ENCODE data around the gene SLC34A3.

Gene SLC34A3

DNA sequence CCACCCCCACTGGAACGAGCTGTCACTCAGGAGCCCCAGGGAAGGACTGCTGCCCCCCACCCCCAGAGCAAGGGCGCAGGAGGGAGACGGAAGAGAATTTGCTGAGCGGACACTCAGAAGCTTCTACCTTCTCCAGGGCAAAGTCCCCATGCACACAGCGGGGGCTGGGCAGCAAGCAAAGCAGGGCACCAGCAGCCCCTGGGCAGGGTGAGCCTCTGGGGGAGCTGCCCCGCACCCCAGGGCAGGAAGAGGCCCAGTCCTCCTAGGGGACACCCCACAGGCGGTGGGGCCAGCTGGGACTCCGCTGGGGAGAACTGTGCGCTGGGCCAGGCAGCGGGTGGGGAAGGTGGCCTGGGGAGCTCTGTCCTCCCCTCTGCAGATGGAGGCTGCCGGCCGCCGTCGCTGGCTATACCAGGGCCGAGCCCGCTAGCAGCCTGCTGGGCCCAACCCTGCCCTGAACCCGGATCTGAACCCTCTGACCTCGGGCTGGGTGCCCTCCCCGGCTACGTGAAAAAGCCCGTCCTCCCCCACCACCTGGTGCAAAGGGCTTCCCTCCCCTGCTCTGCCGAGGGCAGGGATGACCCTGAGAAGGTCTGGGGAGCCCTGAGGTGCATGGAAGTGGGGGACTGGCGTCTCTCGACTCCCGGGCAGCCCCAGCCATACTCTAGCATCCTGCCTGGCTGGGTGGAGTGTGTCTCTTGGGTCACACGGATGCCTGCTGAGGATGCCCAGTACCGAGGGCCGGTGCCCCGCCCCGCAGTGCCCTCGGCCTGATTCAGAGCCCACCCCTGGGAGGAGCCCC, 597 bp upstream of the SLC34A3 start:
- H3K36me3 ChIP-seq (ENCODE audit: control insufficient read depth in 1 of 2, insufficient read depth in 2 of 2, low read length in 2 of 2): no peaks in the 10 kb centered on the region
- no peaks in the 10 kb centered on the region for H3K9me3 ChIP-seq (ENCODE audit: control insufficient read depth in 1 of 2, low read length in 2 of 2)
- no peak overlapping the region for H3K4me3 ChIP-seq (ENCODE audit: low read depth in 1 of 2, low read length in 2 of 2)
- H3K4me1 ChIP-seq (ENCODE audit: control insufficient read depth in 1 of 2, insufficient read depth in 2 of 2, low read length in 2 of 2): peaks cover 30 to 46% of the 10 kb centered on the region in 2 donors
- H3K9ac ChIP-seq (ENCODE audit: low read depth in 1 of 2, low read length in 2 of 2): no peak overlapping the region
- peak overlapping the region; percentile 3 for H3K27ac ChIP-seq (ENCODE audit: low read depth, low read length)
- H3K27me3 ChIP-seq (ENCODE audit: control insufficient read depth in 1 of 2, insufficient read depth in 2 of 2, low read length in 2 of 2): peaks cover 21 to 37% of the 10 kb centered on the region in 2 donors

DNA sequence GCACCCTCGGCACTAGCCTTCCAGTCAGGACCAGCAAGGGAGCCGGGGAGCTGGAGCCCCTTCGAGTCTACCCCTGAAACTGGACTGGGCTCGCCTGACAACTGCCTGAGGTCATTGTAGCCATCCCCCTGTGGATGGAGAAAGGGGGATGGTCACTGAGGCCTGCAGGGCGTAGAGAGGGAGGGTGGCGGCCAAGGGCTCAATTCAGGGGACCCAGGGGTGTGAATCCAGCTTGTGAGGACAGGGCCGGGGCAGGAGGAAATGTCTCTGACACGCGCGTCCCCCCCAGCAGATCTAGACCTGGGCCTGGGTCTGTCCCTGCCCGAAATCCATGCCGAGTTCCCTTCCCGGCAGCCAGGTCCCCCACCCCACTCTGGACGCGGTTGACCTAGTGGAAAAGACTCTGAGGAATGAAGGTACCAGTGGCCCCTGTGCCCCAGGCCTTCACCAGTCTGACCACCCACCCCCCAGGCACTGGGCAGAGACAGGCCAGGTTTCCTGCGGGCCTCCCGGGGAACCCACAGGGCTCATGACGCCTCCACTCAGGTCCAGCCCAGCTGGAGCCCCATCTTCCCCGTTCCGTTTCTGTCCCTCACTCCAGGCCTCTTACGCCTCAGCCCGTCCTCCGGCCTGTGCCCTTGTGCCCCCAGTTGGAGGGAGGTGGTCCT, 805 bp downstream of the SLC34A3 start:
- Histone ChIP-seq H3K27me3 (ENCODE audit: control insufficient read depth in 1 of 2, insufficient read depth in 2 of 2, low read length in 2 of 2) (peaks cover 21 to 39% of the 10 kb centered on the region in 2 donors), H3K27ac (ENCODE audit: low read depth, low read length) (no peak overlapping the region), H3K9me3 (ENCODE audit: control insufficient read depth in 1 of 2, low read length in 2 of 2) (no peaks in the 10 kb centered on the region), H3K9ac (ENCODE audit: low read depth in 1 of 2, low read length in 2 of 2) (no peak overlapping the region), H3K36me3 (ENCODE audit: control insufficient read depth in 1 of 2, insufficient read depth in 2 of 2, low read length in 2 of 2) (no peaks in the 10 kb centered on the region), H3K4me1 (ENCODE audit: control insufficient read depth in 1 of 2, insufficient read depth in 2 of 2, low read length in 2 of 2) (peaks cover 36 to 54% of the 10 kb centered on the region in 2 donors), H3K4me3 (ENCODE audit: low read depth in 1 of 2, low read length in 2 of 2) (no peak overlapping the region)

DNA sequence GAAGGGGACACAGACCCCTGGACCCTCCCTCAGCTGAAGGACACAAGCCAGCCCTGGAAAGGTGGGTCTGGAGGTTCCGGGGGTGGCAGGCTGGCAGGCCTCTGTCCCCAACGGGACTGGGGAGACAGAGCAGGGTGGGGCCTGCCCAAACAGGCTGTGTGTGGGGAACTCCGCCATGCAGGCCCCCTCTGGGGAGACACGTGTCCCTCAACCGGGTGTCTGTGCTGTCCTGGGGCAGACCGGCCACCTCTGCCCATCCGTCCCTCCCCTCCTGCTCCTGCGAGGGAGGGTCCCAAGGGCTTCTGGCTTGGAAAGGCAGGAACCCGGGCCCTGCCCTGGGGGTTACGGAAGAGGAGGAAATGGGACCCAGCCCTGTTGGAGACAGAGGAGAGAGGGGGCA, 1.4 kb downstream of the SLC34A3 start:
- Histone ChIP-seq H3K9me3 (ENCODE audit: control insufficient read depth in 1 of 2, low read length in 2 of 2) (no peaks in the 10 kb centered on the region), H3K27ac (ENCODE audit: low read depth, low read length) (no peak overlapping the region), H3K4me3 (ENCODE audit: low read depth in 1 of 2, low read length in 2 of 2) (no peak overlapping the region), H3K36me3 (ENCODE audit: control insufficient read depth in 1 of 2, insufficient read depth in 2 of 2, low read length in 2 of 2) (no peaks in the 10 kb centered on the region), H3K27me3 (ENCODE audit: control insufficient read depth in 1 of 2, insufficient read depth in 2 of 2, low read length in 2 of 2) (peaks cover 21 to 39% of the 10 kb centered on the region in 2 donors), H3K9ac (ENCODE audit: low read depth in 1 of 2, low read length in 2 of 2) (no peak overlapping the region), H3K4me1 (ENCODE audit: control insufficient read depth in 1 of 2, insufficient read depth in 2 of 2, low read length in 2 of 2) (peaks cover 39 to 57% of the 10 kb centered on the region in 2 donors)

DNA sequence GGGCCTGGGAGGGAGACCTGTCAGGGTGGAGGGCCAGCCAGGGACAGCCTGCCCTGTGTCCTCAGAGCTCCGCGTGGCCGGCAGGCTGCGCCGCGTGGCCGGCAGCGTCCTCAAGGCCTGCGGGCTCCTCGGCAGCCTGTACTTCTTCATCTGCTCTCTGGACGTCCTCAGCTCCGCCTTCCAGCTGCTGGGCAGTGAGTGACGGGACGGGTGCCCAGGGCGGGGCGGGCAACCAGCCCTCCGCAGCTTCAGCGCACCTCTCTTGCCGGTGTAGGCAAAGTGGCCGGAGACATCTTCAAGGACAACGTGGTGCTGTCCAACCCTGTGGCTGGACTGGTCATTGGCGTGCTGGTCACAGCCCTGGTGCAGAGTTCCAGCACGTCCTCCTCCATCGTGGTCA, 1.8 kb downstream of the SLC34A3 start:
- Histone ChIP-seq H3K9ac (ENCODE audit: low read depth in 1 of 2, low read length in 2 of 2) (no peak overlapping the region), H3K4me1 (ENCODE audit: control insufficient read depth in 1 of 2, insufficient read depth in 2 of 2, low read length in 2 of 2) (peaks cover 39 to 57% of the 10 kb centered on the region in 2 donors), H3K27ac (ENCODE audit: low read depth, low read length) (no peak overlapping the region), H3K27me3 (ENCODE audit: control insufficient read depth in 1 of 2, insufficient read depth in 2 of 2, low read length in 2 of 2) (peaks cover 21 to 39% of the 10 kb centered on the region in 2 donors), H3K9me3 (ENCODE audit: control insufficient read depth in 1 of 2, low read length in 2 of 2) (no peaks in the 10 kb centered on the region), H3K36me3 (ENCODE audit: control insufficient read depth in 1 of 2, insufficient read depth in 2 of 2, low read length in 2 of 2) (no peaks in the 10 kb centered on the region), H3K4me3 (ENCODE audit: low read depth in 1 of 2, low read length in 2 of 2) (no peak overlapping the region)

DNA sequence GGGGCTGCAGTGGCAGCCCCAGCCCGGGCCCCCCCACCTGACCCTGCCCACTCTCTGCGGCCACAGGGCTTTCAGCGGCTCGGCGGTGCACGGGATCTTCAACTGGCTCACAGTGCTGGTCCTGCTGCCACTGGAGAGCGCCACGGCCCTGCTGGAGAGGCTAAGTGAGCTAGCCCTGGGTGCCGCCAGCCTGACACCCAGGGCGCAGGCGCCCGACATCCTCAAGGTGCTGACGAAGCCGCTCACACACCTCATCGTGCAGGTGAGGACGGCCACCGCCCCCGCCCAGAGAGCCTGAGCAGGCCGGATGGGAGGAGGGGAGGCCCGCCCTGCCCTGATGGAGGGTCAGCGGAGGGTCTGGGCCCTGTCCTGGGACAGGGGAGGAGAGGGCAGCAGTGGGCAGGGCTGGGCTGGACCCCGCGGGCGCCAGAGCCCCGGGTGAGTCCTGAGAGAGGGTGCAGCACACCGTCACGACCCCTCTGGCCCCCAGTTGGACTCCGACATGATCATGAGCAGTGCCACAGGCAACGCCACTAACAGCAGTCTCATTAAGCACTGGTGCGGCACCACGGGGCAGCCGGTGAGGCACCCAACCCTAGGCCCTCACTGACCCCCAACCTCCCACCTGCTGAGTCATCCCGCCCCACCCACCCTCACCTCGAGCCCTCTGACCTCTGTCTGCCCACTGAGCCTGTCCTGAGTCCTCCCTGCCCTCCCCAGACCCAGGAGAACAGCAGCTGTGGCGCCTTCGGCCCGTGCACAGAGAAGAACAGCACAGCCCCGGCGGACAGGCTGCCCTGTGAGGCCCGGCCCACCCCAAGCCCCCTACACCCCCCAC, 2.7 kb downstream of the SLC34A3 start:
- peaks cover 21 to 38% of the 10 kb centered on the region in 2 donors for H3K27me3 ChIP-seq (ENCODE audit: control insufficient read depth in 1 of 2, insufficient read depth in 2 of 2, low read length in 2 of 2)
- no peaks in the 10 kb centered on the region for H3K36me3 ChIP-seq (ENCODE audit: control insufficient read depth in 1 of 2, insufficient read depth in 2 of 2, low read length in 2 of 2)
- no peaks in the 10 kb centered on the region for H3K9me3 ChIP-seq (ENCODE audit: control insufficient read depth in 1 of 2, low read length in 2 of 2)
- H3K9ac ChIP-seq (ENCODE audit: low read depth in 1 of 2, low read length in 2 of 2): no peak overlapping the region
- no peak overlapping the region for H3K27ac ChIP-seq (ENCODE audit: low read depth, low read length)
- no peak overlapping the region for H3K4me3 ChIP-seq (ENCODE audit: low read depth in 1 of 2, low read length in 2 of 2)
- H3K4me1 ChIP-seq (ENCODE audit: control insufficient read depth in 1 of 2, insufficient read depth in 2 of 2, low read length in 2 of 2): peaks cover 46 to 63% of the 10 kb centered on the region in 2 donors

DNA sequence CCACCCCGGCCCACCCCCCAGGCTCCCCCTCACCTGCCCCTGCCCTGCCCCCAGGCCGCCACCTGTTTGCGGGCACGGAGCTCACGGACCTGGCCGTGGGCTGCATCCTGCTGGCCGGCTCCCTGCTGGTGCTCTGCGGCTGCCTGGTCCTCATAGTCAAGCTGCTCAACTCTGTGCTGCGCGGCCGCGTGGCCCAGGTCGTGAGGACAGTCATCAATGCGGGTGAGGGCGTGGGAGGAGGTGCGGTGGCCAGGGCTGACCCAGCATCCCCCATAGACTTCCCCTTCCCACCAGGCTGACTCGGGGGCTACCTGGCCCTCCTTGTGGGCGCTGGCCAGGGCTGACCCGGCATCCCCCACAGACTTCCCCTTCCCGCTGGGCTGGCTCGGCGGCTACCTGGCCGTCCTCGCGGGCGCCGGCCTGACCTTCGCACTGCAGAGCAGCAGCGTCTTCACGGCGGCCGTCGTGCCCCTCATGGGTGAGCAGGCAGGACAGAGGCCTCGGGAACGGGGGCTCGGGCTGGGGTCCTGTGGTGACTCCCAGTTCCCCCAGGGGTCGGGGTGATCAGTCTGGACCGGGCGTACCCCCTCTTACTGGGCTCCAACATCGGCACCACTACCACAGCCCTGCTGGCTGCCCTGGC, 3.5 kb downstream of the SLC34A3 start:
- Histone ChIP-seq H3K27ac (ENCODE audit: low read depth, low read length) (no peak overlapping the region), H3K9me3 (ENCODE audit: control insufficient read depth in 1 of 2, low read length in 2 of 2) (no peaks in the 10 kb centered on the region), H3K27me3 (ENCODE audit: control insufficient read depth in 1 of 2, insufficient read depth in 2 of 2, low read length in 2 of 2) (peaks cover 17 to 32% of the 10 kb centered on the region in 2 donors), H3K4me1 (ENCODE audit: control insufficient read depth in 1 of 2, insufficient read depth in 2 of 2, low read length in 2 of 2) (peaks cover 54 to 70% of the 10 kb centered on the region in 2 donors), H3K4me3 (ENCODE audit: low read depth in 1 of 2, low read length in 2 of 2) (no peak overlapping the region), H3K36me3 (ENCODE audit: control insufficient read depth in 1 of 2, insufficient read depth in 2 of 2, low read length in 2 of 2) (no peaks in the 10 kb centered on the region), H3K9ac (ENCODE audit: low read depth in 1 of 2, low read length in 2 of 2) (no peak overlapping the region)

DNA sequence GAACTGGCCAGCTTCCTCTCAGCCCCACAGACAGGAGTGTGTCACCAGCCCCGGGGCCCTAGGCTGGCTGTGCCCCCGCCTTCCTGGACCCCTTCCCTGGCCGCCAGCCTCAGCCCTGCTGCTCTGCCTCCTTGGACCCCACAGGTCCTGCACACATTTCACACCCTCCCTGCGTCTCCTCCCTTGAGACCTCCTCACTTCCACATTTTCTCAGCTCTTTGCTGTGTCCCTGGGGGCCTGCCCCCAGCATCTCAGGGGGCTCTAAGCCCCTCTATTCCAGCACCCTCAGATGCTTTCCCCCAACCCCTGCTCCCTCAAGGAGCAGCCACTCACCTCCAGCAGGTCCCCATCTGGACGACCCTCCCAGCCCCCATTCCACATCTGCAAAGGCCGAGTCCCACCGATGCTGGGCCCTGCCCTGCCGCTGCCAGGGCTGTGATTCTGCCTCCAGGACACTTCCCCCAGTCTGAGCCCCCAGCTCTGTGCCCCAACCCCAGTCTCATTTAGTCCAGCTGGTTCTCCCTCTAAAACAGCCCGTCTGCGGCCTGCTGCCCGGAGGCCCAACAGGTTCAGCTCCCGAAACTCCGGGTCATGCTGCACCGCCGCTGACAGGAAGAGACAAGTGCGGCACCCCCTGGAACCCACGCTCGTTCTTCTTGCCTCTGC, 4.2 kb downstream of the SLC34A3 start:
- Histone ChIP-seq H3K4me1 (ENCODE audit: control insufficient read depth in 1 of 2, insufficient read depth in 2 of 2, low read length in 2 of 2) (peaks cover 48 to 63% of the 10 kb centered on the region in 2 donors), H3K9ac (ENCODE audit: low read depth in 1 of 2, low read length in 2 of 2) (no peak overlapping the region), H3K36me3 (ENCODE audit: control insufficient read depth in 1 of 2, insufficient read depth in 2 of 2, low read length in 2 of 2) (no peaks in the 10 kb centered on the region), H3K27ac (ENCODE audit: low read depth, low read length) (no peak overlapping the region), H3K4me3 (ENCODE audit: low read depth in 1 of 2, low read length in 2 of 2) (no peak overlapping the region), H3K9me3 (ENCODE audit: control insufficient read depth in 1 of 2, low read length in 2 of 2) (no peaks in the 10 kb centered on the region), H3K27me3 (ENCODE audit: control insufficient read depth in 1 of 2, insufficient read depth in 2 of 2, low read length in 2 of 2) (peaks cover 17 to 27% of the 10 kb centered on the region in 2 donors)

DNA sequence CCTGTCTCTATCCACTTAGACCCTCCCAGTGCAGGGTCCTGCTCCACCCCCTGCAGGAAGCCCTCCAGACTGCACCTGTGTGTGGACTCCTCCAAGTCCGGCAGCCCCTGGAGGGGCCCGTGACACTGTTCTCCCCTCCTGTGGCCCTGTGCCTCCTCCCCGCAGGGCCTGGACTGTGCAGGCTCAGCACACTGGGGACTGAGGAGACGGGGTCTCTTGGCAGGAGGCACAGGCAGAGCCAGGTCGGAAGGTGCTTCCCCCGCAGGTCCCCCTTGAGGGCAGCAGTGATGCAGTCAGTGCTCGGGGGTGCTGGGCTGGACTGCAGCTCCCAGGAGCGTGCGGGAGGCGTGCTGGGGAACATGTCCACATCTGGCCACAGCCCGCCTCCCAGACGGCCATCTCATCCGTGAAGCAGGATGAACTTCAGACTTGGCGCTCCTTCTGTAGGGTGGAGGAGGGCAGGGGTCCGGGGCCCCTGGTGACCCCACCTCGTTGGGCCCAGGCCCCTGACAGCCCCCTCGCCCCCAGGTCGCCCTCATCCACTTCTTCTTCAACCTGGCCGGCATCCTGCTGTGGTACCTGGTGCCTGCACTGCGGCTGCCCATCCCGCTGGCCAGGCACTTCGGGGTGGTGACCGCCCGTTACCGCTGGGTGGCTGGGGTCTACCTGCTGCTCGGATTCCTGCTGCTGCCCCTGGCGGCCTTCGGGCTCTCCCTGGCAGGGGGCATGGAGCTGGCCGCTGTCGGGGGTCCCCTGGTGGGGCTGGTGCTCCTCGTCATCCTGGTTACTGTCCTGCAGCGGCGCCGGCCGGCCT, 4.9 kb downstream of the SLC34A3 start:
- Histone ChIP-seq H3K4me3 (ENCODE audit: low read depth in 1 of 2, low read length in 2 of 2) (no peak overlapping the region), H3K9ac (ENCODE audit: low read depth in 1 of 2, low read length in 2 of 2) (no peak overlapping the region), H3K36me3 (ENCODE audit: control insufficient read depth in 1 of 2, insufficient read depth in 2 of 2, low read length in 2 of 2) (no peaks in the 10 kb centered on the region), H3K27ac (ENCODE audit: low read depth, low read length) (no peak overlapping the region), H3K27me3 (ENCODE audit: control insufficient read depth in 1 of 2, insufficient read depth in 2 of 2, low read length in 2 of 2) (peaks cover 17 to 27% of the 10 kb centered on the region in 2 donors), H3K9me3 (ENCODE audit: control insufficient read depth in 1 of 2, low read length in 2 of 2) (no peaks in the 10 kb centered on the region), H3K4me1 (ENCODE audit: control insufficient read depth in 1 of 2, insufficient read depth in 2 of 2, low read length in 2 of 2) (peaks cover 40 to 56% of the 10 kb centered on the region in 2 donors)
